Subcutaneous abdominal adipose tissue (tissue), 5 donors: ENCODE measurements around the gene RHNO1.

Source experiments
- H3K27ac ChIP-seq: one replicate; pipeline ENCODE4 v1.7.0; 2013; ENCODE audit warnings: low read depth, mild to moderate bottlenecking, inconsistent platforms, low read length, moderate library complexity
- H3K27me3 ChIP-seq, 5 donors: one replicate each; pipeline ENCODE4 v1.7.0; 2013; ENCODE audit warnings: low read length in 5 of 5, inconsistent platforms in 1 of 5; ENCODE audit not compliant: control insufficient read depth in 5 of 5, insufficient read depth in 4 of 5
- H3K36me3 ChIP-seq, 5 donors: one replicate each; pipeline ENCODE4 v1.7.0; 2013; ENCODE audit warnings: low read length in 5 of 5; ENCODE audit not compliant: control insufficient read depth in 5 of 5, insufficient read depth in 5 of 5
- H3K4me1 ChIP-seq, 5 donors: one replicate each; pipeline ENCODE4 v1.7.0; 2013; ENCODE audit warnings: low read length in 5 of 5, mild to moderate bottlenecking in 3 of 5, moderate library complexity in 1 of 5; ENCODE audit not compliant: control insufficient read depth in 5 of 5, insufficient read depth in 5 of 5
- H3K4me3 ChIP-seq, 5 donors: one replicate each; pipeline ENCODE4 v1.7.0; 2013; ENCODE audit warnings: low read length in 5 of 5, low read depth in 1 of 5
- H3K9ac ChIP-seq, 5 donors: one replicate each; pipeline ENCODE4 v1.7.0; 2013; ENCODE audit warnings: low read length in 5 of 5, mild to moderate bottlenecking in 4 of 5, moderate library complexity in 3 of 5
- H3K9me3 ChIP-seq, 5 donors: one replicate each; pipeline ENCODE4 v1.7.0; 2013; ENCODE audit warnings: low read length in 5 of 5; ENCODE audit not compliant: control insufficient read depth in 5 of 5
- donor health status: healthy.
- donor health status: healthy.
- donor health status: healthy.
- donor health status: healthy.
- donor health status: healthy.

RHNO1 gene, protein sequence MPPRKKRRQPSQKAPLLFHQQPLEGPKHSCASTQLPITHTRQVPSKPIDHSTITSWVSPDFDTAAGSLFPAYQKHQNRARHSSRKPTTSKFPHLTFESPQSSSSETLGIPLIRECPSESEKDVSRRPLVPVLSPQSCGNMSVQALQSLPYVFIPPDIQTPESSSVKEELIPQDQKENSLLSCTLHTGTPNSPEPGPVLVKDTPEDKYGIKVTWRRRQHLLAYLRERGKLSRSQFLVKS

DNA sequence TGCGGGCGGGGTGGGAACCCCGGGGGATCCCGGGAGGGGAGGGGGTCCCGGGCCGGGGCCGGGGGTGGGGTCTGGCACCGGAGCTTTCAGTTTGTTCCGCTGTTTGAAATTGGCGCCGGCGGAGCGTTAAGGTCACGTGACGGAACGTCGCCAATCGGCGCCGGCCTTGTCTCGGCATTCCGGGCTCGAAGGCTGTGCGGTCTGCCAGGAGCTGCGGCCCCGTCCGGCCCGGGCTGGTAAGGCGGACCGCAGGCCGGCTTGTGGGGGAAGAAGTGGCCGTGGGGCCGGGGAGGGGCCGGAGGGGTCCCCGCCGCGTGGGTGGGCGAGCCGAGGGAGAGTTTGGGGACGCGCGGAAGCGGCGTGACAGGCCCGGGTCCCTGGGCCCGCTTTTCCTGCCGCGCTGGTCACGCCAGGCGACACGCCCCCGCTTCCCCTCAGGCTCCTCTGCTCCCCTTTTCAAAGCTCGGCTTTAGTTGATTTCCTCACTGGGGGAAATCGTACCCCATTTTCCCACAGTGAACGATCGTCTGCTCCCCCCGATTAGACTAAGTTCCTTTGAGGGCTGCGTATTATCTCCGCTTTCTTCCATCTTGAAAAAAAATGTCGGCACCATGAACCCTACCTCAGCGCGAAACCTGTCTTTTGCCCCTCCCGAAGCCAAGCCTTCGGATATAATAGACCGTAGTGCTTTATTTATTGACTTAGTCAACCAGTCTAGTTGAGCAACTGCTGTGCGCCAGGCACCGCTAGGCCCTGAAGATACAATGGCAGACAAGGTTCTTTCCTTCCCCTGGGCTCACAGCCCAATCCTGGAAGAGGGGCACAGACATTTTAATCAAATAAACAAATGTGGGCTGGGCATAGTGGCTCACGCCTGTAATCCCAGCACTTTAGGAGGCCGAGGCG lies at the start of gene RHNO1, which contains the start of gene FOXM1:
TSS of gene RHNO1 (plus strand) at position 177 of the 906 bp plus-strand sequence. CDS start 8,144 bp downstream, outside the sequence.
TSS of gene FOXM1 (minus strand) at position 128 of the 906 bp plus-strand sequence. CDS start 2,696 bp downstream, outside the sequence.
- Histone ChIP-seq H3K4me3 (peak within 1 kb of the TSS; percentile 74 to 97 (median 91)), H3K27ac (peak within 1 kb of the TSS; percentile 79), H3K9ac (peak within 1 kb of the TSS; percentile 71 to 98 (median 90)), H3K27me3 (no peaks in the 10 kb centered on the region), H3K4me1 (peaks cover 2 to 20% (median 19%) of the 10 kb centered on the region in 5 donors), H3K9me3 (no peaks in the 10 kb centered on the region), H3K36me3 (no peaks in the 10 kb centered on the region)

DNA sequence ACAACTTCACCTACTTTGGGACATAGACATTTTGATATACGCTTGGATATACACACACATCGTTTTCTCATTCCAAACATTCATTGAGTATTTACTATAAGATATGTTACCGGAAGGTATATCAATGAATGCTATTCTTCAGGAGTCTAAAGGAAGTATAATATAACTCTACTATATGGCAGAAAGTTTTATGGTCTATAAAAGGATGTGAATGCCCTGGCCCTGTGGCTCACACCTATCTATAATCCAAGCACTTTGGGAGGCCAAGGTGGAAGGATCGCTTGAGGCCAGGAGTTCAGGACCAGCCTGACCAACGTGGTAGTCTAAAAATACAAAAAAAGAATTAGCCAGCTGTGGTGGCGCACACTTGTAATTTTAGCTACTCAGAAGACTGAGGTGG lies 47.7 kb upstream of the RHNO1 start:
- Histone ChIP-seq H3K4me3 (no peak overlapping the region), H3K9me3 (no peaks in the 10 kb centered on the region), H3K9ac (no peak overlapping the region), H3K4me1 (peaks cover 0 to 7% (median under 1%) of the 10 kb centered on the region in 5 donors), H3K27me3 (peaks cover 0 to 5% (median 1%) of the 10 kb centered on the region in 5 donors), H3K36me3 (peaks cover 10 to 76% (median 62%) of the 10 kb centered on the region in 5 donors), H3K27ac (no peak overlapping the region)

DNA sequence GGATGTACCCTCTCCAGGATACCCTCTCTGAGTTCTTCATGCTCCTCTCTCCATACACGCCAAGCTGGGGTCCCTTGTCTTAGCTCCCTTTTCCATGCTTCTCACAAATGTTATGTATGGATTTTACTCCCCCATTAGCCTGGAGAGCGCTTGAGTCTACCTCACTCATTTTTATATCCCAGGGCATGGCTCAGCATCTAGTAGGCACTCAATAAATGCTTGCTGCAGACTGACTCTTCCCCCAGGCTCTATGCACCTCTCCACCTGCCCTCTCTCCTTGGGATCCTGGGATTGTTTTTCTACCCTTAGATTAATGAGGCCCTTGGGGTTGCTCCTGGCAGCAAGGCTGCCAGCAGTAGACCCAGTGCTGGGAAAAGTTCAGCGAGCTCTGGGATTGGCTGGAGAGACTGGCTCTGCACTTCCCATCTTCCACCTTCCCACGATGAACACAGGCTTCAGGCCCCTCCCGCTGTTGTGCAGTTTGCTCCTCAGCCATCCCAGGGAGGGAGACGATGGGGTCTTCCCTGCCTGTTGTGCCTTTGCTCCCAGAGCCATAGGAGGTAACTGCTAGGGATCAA lies 44.4 kb upstream of the RHNO1 start:
- H3K9me3 ChIP-seq: no peaks in the 10 kb centered on the region
- H3K4me1 ChIP-seq: peaks cover 0 to 14% (median 9%) of the 10 kb centered on the region in 5 donors
- peaks cover 0 to 18% (median 9%) of the 10 kb centered on the region in 5 donors for H3K27me3 ChIP-seq
- no peak overlapping the region for H3K9ac ChIP-seq
- H3K4me3 ChIP-seq: no peak overlapping the region
- H3K36me3 ChIP-seq: peaks cover 3 to 44% (median 28%) of the 10 kb centered on the region in 5 donors
- no peak overlapping the region for H3K27ac ChIP-seq

DNA sequence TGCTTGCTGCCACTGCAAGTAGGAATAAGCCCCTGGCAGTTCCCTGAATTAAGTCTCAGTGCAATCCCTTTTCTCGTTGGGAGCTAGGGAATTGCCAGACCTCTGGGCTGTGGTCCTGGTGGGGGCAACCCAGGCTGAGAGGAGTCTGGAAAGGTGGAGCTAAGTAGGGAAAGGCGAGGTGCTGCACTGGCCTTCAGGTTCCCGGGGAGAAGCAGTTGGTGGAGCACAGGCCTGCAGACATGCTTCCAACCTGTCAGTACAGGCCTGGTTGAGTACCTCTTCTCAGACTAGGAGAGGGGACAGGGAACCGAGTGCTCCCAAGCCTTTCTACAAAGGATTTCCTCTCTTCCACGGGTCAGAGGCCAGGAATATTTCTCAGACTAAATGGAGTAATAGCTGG lies 43.7 kb upstream of the RHNO1 start:
- H3K36me3 ChIP-seq: peaks cover 3 to 44% (median 26%) of the 10 kb centered on the region in 5 donors
- peaks cover 0 to 14% (median 9%) of the 10 kb centered on the region in 5 donors for H3K4me1 ChIP-seq
- no peak overlapping the region for H3K9ac ChIP-seq
- H3K27ac ChIP-seq: no peak overlapping the region
- H3K27me3 ChIP-seq: peaks cover 0 to 18% (median 9%) of the 10 kb centered on the region in 5 donors
- H3K9me3 ChIP-seq: no peaks in the 10 kb centered on the region
- H3K4me3 ChIP-seq: no peak overlapping the region

DNA sequence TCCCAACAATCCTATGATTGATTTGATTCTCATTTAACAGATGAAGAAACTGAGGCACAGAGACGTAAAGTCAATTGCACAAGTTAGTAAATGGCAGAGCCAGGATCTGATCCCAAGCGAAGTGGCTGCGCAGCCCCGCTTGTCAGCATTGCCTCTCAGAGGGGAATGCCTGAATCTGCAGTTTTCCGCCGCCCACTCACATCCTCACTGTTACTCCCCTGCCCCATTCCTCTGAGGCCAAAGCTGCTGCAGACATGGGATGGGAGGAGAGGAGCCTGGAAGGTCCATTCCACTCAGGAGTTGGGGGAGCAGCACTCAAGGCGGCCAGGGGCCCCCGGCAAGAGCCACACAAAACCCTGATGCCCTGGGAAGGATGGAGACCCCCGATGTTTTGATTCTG lies 43.2 kb upstream of the RHNO1 start:
- H3K27me3 ChIP-seq: peaks cover 0 to 18% (median 9%) of the 10 kb centered on the region in 5 donors
- H3K36me3 ChIP-seq: peaks cover 3 to 44% (median 28%) of the 10 kb centered on the region in 5 donors
- H3K9me3 ChIP-seq: no peaks in the 10 kb centered on the region
- H3K27ac ChIP-seq: no peak overlapping the region
- no peak overlapping the region for H3K4me3 ChIP-seq
- H3K9ac ChIP-seq: no peak overlapping the region
- peaks cover 0 to 14% (median 9%) of the 10 kb centered on the region in 5 donors for H3K4me1 ChIP-seq

DNA sequence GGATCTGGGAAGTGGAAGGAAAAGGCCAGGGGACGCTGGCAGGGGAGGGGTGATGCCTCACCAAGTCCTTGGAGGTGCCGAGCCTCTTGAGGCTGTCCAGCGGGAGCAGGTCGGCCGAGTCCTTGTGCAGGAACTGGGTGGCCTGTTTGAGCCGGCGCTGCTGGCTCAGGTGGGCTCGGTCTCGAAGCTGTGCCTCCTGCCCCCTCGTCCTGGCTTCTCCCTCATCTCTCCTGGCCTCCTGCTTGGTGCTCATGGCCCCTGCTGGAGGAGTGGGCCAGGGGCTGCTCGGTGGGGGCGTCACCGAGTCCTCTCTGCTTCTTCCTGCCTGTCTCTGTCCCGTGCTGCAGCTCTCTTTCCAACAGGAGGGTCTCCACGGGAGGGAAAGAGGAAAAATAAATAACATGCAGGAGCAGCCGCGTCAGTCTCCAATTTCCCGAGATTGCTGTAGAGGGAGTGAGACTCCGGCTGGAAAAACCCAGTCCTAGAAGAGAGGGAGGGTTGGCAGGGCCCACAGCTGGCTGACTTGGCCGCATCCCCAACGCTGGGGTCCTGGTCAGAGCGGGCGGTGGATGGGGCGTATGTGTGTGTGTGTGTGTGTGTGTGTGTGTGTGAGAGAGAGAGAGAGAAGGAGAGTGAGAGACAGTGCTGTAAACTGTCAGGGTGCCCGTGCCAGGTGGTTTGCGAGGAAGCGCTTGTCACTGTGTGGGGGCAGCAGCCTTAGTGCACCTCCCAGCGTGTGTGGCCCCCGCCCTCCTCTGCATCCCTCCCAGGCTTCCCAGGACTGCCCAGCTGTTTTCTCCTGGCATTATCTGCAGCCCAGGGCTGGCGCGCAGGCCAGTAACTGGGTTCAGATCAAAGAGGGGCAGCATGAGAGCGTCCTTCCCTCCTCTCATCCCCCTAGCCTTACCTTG lies 42.2 kb upstream of the RHNO1 start, which contains the start of gene NRIP2:
TSS of gene NRIP2 (minus strand) at position 455 of the 911 bp plus-strand sequence. CDS start at position 403, 52 bp downstream.
- H3K4me1 ChIP-seq: peaks cover 0 to 14% (median 9%) of the 10 kb centered on the region in 5 donors
- H3K27me3 ChIP-seq: peaks cover 0 to 18% (median 9%) of the 10 kb centered on the region in 5 donors
- peaks cover 0 to 40% (median 26%) of the 10 kb centered on the region in 5 donors for H3K36me3 ChIP-seq
- H3K4me3 ChIP-seq: no peak within 1 kb of the TSS
- no peaks in the 10 kb centered on the region for H3K9me3 ChIP-seq
- H3K27ac ChIP-seq: no peak within 1 kb of the TSS
- no peak within 1 kb of the TSS for H3K9ac ChIP-seq

DNA sequence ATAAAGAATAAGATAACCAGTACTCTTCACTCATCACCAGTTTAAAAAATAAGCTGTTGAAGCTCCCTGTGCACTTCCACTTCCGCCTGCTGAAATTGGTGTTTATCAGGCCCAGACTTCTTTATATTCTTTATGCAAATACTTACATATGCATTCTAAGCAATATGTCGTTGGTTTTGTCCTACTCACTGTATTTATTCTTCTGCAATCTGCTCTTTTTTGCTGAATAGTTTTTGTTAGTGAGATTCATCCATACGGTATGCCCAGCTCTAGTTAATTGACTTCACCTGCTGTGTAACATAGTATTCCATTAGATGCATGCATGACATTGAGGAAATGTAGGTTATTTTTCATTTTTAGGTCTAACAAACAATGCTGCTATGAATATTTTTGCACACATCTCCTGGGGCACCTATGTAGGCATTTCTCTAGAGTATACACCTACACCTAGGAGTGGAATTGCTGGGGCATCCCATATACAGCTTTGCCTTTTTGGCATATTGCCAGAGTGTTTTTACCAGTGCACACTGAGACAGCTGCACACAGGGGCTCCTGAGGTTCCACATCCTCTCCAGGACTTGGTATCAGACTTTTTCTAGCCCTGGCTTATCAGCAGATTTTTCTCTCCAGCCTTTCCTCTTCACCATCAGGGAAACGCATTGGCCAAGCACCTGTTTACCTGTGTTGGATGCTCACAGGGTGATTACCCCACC lies 41.2 kb upstream of the RHNO1 start:
- H3K27me3 ChIP-seq: peaks cover 0 to 18% (median 9%) of the 10 kb centered on the region in 5 donors
- peaks cover 0 to 35% (median 19%) of the 10 kb centered on the region in 5 donors for H3K36me3 ChIP-seq
- H3K9ac ChIP-seq: no peak overlapping the region
- H3K27ac ChIP-seq: no peak overlapping the region
- no peaks in the 10 kb centered on the region for H3K9me3 ChIP-seq
- no peak overlapping the region for H3K4me3 ChIP-seq
- peaks cover 0 to 14% (median 9%) of the 10 kb centered on the region in 5 donors for H3K4me1 ChIP-seq

DNA sequence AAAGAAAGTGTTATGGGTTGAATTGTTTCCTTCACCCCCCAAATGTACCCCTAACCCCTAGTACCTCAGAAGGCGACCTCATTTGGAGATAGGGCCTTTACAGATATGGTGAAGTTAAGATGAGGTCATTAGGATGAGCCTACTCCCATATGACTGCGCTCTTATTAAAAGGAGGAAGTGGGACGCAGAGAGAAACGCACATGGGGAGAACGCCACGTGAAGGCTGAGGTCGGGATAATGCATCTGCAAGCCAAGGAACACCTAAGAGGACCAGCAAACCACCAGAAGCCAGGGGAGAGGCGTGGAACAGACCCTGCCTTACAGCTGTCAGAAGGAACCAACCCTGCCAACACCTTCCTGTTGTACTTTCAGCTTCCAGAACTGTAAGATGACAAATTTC lies 40.4 kb upstream of the RHNO1 start:
- Histone ChIP-seq H3K9me3 (no peaks in the 10 kb centered on the region), H3K4me3 (no peak overlapping the region), H3K27ac (no peak overlapping the region), H3K36me3 (peaks cover 0 to 34% (median 16%) of the 10 kb centered on the region in 5 donors), H3K4me1 (peaks cover 0 to 14% (median 9%) of the 10 kb centered on the region in 5 donors), H3K9ac (no peak overlapping the region), H3K27me3 (peaks cover 0 to 18% (median 9%) of the 10 kb centered on the region in 5 donors)
